H9 (cell line): ENCODE data around the gene CRNKL1. TPM values are rescaled to one million over a fixed set of nuclear protein-coding genes. Genes with fewer than 3 reads are reported as not detected.

ENCODE experiments used
- DNase-seq: peaks from one replicate; pipeline ENCODE4 v3.0.0-alpha.2; 2017
- H2AFZ ChIP-seq: one replicate; pipeline ENCODE4 v1.6.1; 2013; ENCODE audit warnings: mild to moderate bottlenecking, low read length, control low read depth, moderate library complexity
- H2AK5ac ChIP-seq: 2 replicates; pipeline ENCODE4 v1.6.1; 2013; ENCODE audit warnings: low read length, control low read depth, mixed read lengths; ENCODE audit not compliant: insufficient read length
- H2BK120ac ChIP-seq: one replicate; pipeline ENCODE4 v1.6.1; 2013; ENCODE audit warnings: low read depth, mild to moderate bottlenecking, low read length, control low read depth, inconsistent platforms; ENCODE audit not compliant: poor library complexity, severe bottlenecking
- H2BK12ac ChIP-seq: 2 replicates; pipeline ENCODE4 v1.6.1; 2013; ENCODE audit warnings: low read length, control low read depth, mixed read lengths, low read depth; ENCODE audit not compliant: insufficient read length
- H2BK15ac ChIP-seq: 2 replicates; pipeline ENCODE4 v1.6.1; 2013; ENCODE audit warnings: low read depth, low read length, control low read depth
- H2BK20ac ChIP-seq: one replicate; pipeline ENCODE4 v1.6.1; 2013; ENCODE audit warnings: low read depth, mild to moderate bottlenecking, low read length, control low read depth, inconsistent platforms; ENCODE audit not compliant: poor library complexity, severe bottlenecking
- H2BK5ac ChIP-seq: 2 replicates; pipeline ENCODE4 v1.6.1; 2013; ENCODE audit warnings: low read length, control low read depth, mixed read lengths; ENCODE audit not compliant: insufficient read length
- H3K14ac ChIP-seq: 2 replicates; pipeline ENCODE4 v1.6.1; 2013; ENCODE audit warnings: low read length, control low read depth; ENCODE audit not compliant: insufficient read depth
- H3K18ac ChIP-seq: 2 replicates; pipeline ENCODE4 v1.6.1; 2013; ENCODE audit warnings: low read depth, mild to moderate bottlenecking, mixed read lengths, low read length, control low read depth; ENCODE audit not compliant: insufficient read length
- H3K23ac ChIP-seq: 2 replicates; pipeline ENCODE4 v1.6.1; 2013; ENCODE audit warnings: low read length, control low read depth, mixed read lengths, low read depth; ENCODE audit not compliant: insufficient read length
- H3K23me2 ChIP-seq: 2 replicates; pipeline ENCODE4 v1.6.1; 2013; ENCODE audit warnings: low read depth, mild to moderate bottlenecking, mixed read lengths, low read length, control low read depth; ENCODE audit not compliant: insufficient read length, poor library complexity, severe bottlenecking
- H3K27ac ChIP-seq: 2 replicates; pipeline ENCODE4 v1.5.1; 2013; ENCODE audit warnings: low read length, control low read depth, mixed read lengths, low read depth; ENCODE audit not compliant: insufficient read length
- H3K27me3 ChIP-seq: 2 replicates; pipeline ENCODE4 v1.6.1; 2013; ENCODE audit warnings: low read length, control low read depth, inconsistent platforms; ENCODE audit not compliant: insufficient read depth
- H3K4ac ChIP-seq: 2 replicates; pipeline ENCODE4 v1.6.1; 2013; ENCODE audit warnings: low read depth, mild to moderate bottlenecking, control low read depth, inconsistent platforms, low read length, moderate library complexity
- H3K4me1 ChIP-seq: 2 replicates; pipeline ENCODE4 v1.6.1; 2013; ENCODE audit warnings: low read length, control low read depth, inconsistent platforms; ENCODE audit not compliant: insufficient read depth
- H3K4me2 ChIP-seq: 2 replicates; pipeline ENCODE4 v1.6.1; 2013; ENCODE audit warnings: low read length, control low read depth, mixed read lengths; ENCODE audit not compliant: insufficient read length, insufficient read depth
- H3K56ac ChIP-seq: 2 replicates; pipeline ENCODE4 v1.6.1; 2013; ENCODE audit warnings: low read depth, mild to moderate bottlenecking, mixed read lengths, low read length, control low read depth; ENCODE audit not compliant: insufficient read length
- H3K79me1 ChIP-seq: 2 replicates; pipeline ENCODE4 v1.6.1; 2013; ENCODE audit warnings: low read depth, mild to moderate bottlenecking, moderate library complexity, low read length, control low read depth, inconsistent platforms; ENCODE audit not compliant: insufficient read depth, poor library complexity, severe bottlenecking
- H3K79me2 ChIP-seq: 2 replicates; pipeline ENCODE4 v1.6.1; 2013; ENCODE audit warnings: low read length, control low read depth, inconsistent platforms; ENCODE audit not compliant: insufficient read depth
- H3K9ac ChIP-seq: 2 replicates; pipeline ENCODE4 v1.6.1; 2013; ENCODE audit warnings: low read length, control low read depth, mixed read lengths; ENCODE audit not compliant: insufficient read length; ENCODE audit errors: extremely low read depth
- H3K9me3 ChIP-seq: one replicate; pipeline ENCODE4 v1.6.1; 2013; ENCODE audit warnings: low read depth, low read length, inconsistent platforms; ENCODE audit not compliant: control insufficient read depth
- H3T11ph ChIP-seq: one replicate; pipeline ENCODE4 v1.6.1; 2013; ENCODE audit warnings: mild to moderate bottlenecking, low read length, control low read depth, inconsistent platforms
- H4K20me1 ChIP-seq: one replicate; pipeline ENCODE4 v1.6.1; 2013; ENCODE audit not compliant: control insufficient read depth, insufficient read length, insufficient read depth
- H4K5ac ChIP-seq: 2 replicates; pipeline ENCODE4 v1.6.1; 2013; ENCODE audit warnings: low read depth, mild to moderate bottlenecking, mixed read lengths, low read length, control low read depth; ENCODE audit not compliant: insufficient read length
- H4K8ac ChIP-seq: replicated peaks from 2 replicates; pipeline ENCODE4 v1.6.1; 2013; ENCODE audit warnings: low read length, control low read depth, mixed read lengths, low read depth; ENCODE audit not compliant: insufficient read length
- H4K91ac ChIP-seq: 2 replicates; pipeline ENCODE4 v1.6.1; 2013; ENCODE audit warnings: low read depth, mild to moderate bottlenecking, moderate library complexity, mixed read lengths, low read length, control low read depth; ENCODE audit not compliant: insufficient read length
- H3K27ac Mint-ChIP-seq, 3 experiments: 2 replicates in 2 of 3; 3 replicates in 1 of 3; pipeline ENCODE4 v1.8.0; 2020 to 2021; ENCODE audit warnings: mixed read lengths in 3 of 3, mild to moderate bottlenecking in 1 of 3, moderate library complexity in 1 of 3
- H3K27me3 Mint-ChIP-seq: 2 replicates; pipeline ENCODE4 v1.8.0; 2021; ENCODE audit warnings: low read depth, mild to moderate bottlenecking, moderate library complexity, mixed read lengths
- H3K36me3 Mint-ChIP-seq, 3 experiments: 2 replicates in 2 of 3; 3 replicates in 1 of 3; pipeline ENCODE4 v1.8.0; 2020 to 2021; ENCODE audit warnings: low read depth in 3 of 3, mixed read lengths in 3 of 3; ENCODE audit not compliant: insufficient read depth in 1 of 3
- H3K4me1 Mint-ChIP-seq, 2 experiments: 2 replicates each; pipeline ENCODE4 v1.8.0; 2020; ENCODE audit warnings: mixed read lengths in 2 of 2
- H3K4me3 Mint-ChIP-seq, 2 experiments: 2 replicates in 1 of 2; 3 replicates in 1 of 2; pipeline ENCODE4 v1.8.0; 2020 to 2021; ENCODE audit warnings: mild to moderate bottlenecking in 2 of 2, mixed read lengths in 2 of 2, moderate library complexity in 1 of 2
- H3K9me3 Mint-ChIP-seq, 2 experiments: 2 replicates in 1 of 2; 3 replicates in 1 of 2; pipeline ENCODE4 v1.8.0; 2020; ENCODE audit warnings: mild to moderate bottlenecking in 2 of 2, mixed read lengths in 2 of 2, moderate library complexity in 1 of 2
- CTCF ChIP-seq: fragments of 200-600 bp; sonication (generic); conservative IDR thresholded peaks from 3 replicates; pipeline ENCODE4 v1.8.0; 2021; ENCODE audit warnings: antibody characterized with exemption, mild to moderate bottlenecking
- WGBS: extraction: QIAGEN DNeasy Blood & Tissue Kit; methylation state at CpG from one replicate; pipeline ENCODE4 v1.1.7; 2013; ENCODE audit warnings: missing lambda C conversion rate, low lambda C conversion rate, mixed read lengths; ENCODE audit not compliant: insufficient read length; ENCODE audit errors: extremely low coverage; 5-methylcytosine and 5-hydroxymethylcytosine counted together
- total RNA-seq: library from RNA; stranded (reverse); gene quantifications from 2 replicates; pipeline ENCODE4 v1.2.1, GENCODE V29; 2021

Gene CRNKL1
- total RNA-seq, 1 experiment from 2014 or later: 30.2 TPM

DNA sequence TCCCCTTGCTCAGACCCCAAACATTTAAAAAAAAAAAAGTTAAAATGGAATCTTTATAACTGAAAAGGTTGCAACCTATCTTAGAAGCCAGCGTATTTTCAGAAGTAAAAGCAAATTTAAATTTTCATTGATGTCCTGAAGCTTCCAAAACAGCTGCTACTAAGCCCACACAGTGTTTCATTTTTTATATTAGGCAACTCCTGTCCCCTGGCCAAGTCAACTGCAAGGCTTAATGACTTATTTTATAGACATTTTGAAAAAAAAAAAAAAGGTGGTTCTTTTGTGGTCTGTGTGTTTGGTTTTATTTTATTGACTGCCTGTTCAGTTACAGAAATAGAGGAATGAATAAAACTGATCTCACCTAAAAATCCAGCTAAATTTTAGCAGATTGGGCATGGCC is 13.1 kb upstream of the CRNKL1 start:
- H3K4ac ChIP-seq: no peak overlapping the region
- no peaks in the 10 kb centered on the region for H4K20me1 ChIP-seq
- no peaks in the 10 kb centered on the region for H3K79me1 ChIP-seq
- no CpG with 5 or more reads among the region's 1 CpG for WGBS
- H3K4me1 ChIP-seq: no peaks in the 10 kb centered on the region; the same call in 1 of the 2 replicates
- H3K23me2 ChIP-seq: no peaks in the 10 kb centered on the region
- H2AFZ ChIP-seq: no peak overlapping the region
- no peak for DNase-seq
- H4K91ac ChIP-seq: no peak overlapping the region
- no peak overlapping the region for H4K5ac ChIP-seq
- no peak overlapping the region for H3K56ac ChIP-seq
- H3K9ac ChIP-seq: no peak overlapping the region
- H3K4me3 Mint-ChIP-seq: no peak overlapping the region
- H2BK120ac ChIP-seq: no peak overlapping the region
- peaks cover 3% of the 10 kb centered on the region for H3K27me3 Mint-ChIP-seq
- no peak overlapping the region for H3K14ac ChIP-seq
- H3K36me3 Mint-ChIP-seq: no peaks in the 10 kb centered on the region
- no peak overlapping the region for H3K27ac Mint-ChIP-seq
- no peak overlapping the region for H3K27ac ChIP-seq
- no peak for TF ChIP-seq CTCF
- no peak overlapping the region for H2BK5ac ChIP-seq
- no peak overlapping the region for H2BK20ac ChIP-seq
- no peak overlapping the region for H3K4me2 ChIP-seq
- no peak overlapping the region for H3T11ph ChIP-seq
- H3K18ac ChIP-seq: no peak overlapping the region
- H4K8ac ChIP-seq: no peak overlapping the region
- no peak overlapping the region for H2BK15ac ChIP-seq
- H3K4me1 Mint-ChIP-seq: no peaks in the 10 kb centered on the region
- H3K27me3 ChIP-seq: no peaks in the 10 kb centered on the region
- H3K23ac ChIP-seq: no peak overlapping the region
- no peaks in the 10 kb centered on the region for H3K9me3 ChIP-seq
- no peak overlapping the region for H2BK12ac ChIP-seq
- H3K79me2 ChIP-seq: no peaks in the 10 kb centered on the region
- no peaks in the 10 kb centered on the region for H3K9me3 Mint-ChIP-seq
- H2AK5ac ChIP-seq: no peak overlapping the region
